H9 (cell line): ENCODE measurements around the gene MARCHF3. TPM values are rescaled to one million over a fixed set of nuclear protein-coding genes. Genes with fewer than 3 reads are reported as not detected.

ENCODE experiments used
- DNase-seq: peaks from one replicate; pipeline ENCODE4 v3.0.0-alpha.2; 2017
- H2AFZ ChIP-seq: one replicate; pipeline ENCODE4 v1.6.1; 2013; ENCODE audit warnings: mild to moderate bottlenecking, low read length, control low read depth, moderate library complexity
- H2AK5ac ChIP-seq: 2 replicates; pipeline ENCODE4 v1.6.1; 2013; ENCODE audit warnings: low read length, control low read depth, mixed read lengths; ENCODE audit not compliant: insufficient read length
- H2BK120ac ChIP-seq: one replicate; pipeline ENCODE4 v1.6.1; 2013; ENCODE audit warnings: low read depth, mild to moderate bottlenecking, low read length, control low read depth, inconsistent platforms; ENCODE audit not compliant: poor library complexity, severe bottlenecking
- H2BK12ac ChIP-seq: 2 replicates; pipeline ENCODE4 v1.6.1; 2013; ENCODE audit warnings: low read length, control low read depth, mixed read lengths, low read depth; ENCODE audit not compliant: insufficient read length
- H2BK15ac ChIP-seq: 2 replicates; pipeline ENCODE4 v1.6.1; 2013; ENCODE audit warnings: low read depth, low read length, control low read depth
- H2BK20ac ChIP-seq: one replicate; pipeline ENCODE4 v1.6.1; 2013; ENCODE audit warnings: low read depth, mild to moderate bottlenecking, low read length, control low read depth, inconsistent platforms; ENCODE audit not compliant: poor library complexity, severe bottlenecking
- H2BK5ac ChIP-seq: 2 replicates; pipeline ENCODE4 v1.6.1; 2013; ENCODE audit warnings: low read length, control low read depth, mixed read lengths; ENCODE audit not compliant: insufficient read length
- H3K14ac ChIP-seq: 2 replicates; pipeline ENCODE4 v1.6.1; 2013; ENCODE audit warnings: low read length, control low read depth; ENCODE audit not compliant: insufficient read depth
- H3K18ac ChIP-seq: 2 replicates; pipeline ENCODE4 v1.6.1; 2013; ENCODE audit warnings: low read depth, mild to moderate bottlenecking, mixed read lengths, low read length, control low read depth; ENCODE audit not compliant: insufficient read length
- H3K23ac ChIP-seq: 2 replicates; pipeline ENCODE4 v1.6.1; 2013; ENCODE audit warnings: low read length, control low read depth, mixed read lengths, low read depth; ENCODE audit not compliant: insufficient read length
- H3K23me2 ChIP-seq: 2 replicates; pipeline ENCODE4 v1.6.1; 2013; ENCODE audit warnings: low read depth, mild to moderate bottlenecking, mixed read lengths, low read length, control low read depth; ENCODE audit not compliant: insufficient read length, poor library complexity, severe bottlenecking
- H3K27ac ChIP-seq: 2 replicates; pipeline ENCODE4 v1.5.1; 2013; ENCODE audit warnings: low read length, control low read depth, mixed read lengths, low read depth; ENCODE audit not compliant: insufficient read length
- H3K27me3 ChIP-seq: 2 replicates; pipeline ENCODE4 v1.6.1; 2013; ENCODE audit warnings: low read length, control low read depth, inconsistent platforms; ENCODE audit not compliant: insufficient read depth
- H3K4ac ChIP-seq: 2 replicates; pipeline ENCODE4 v1.6.1; 2013; ENCODE audit warnings: low read depth, mild to moderate bottlenecking, control low read depth, inconsistent platforms, low read length, moderate library complexity
- H3K4me1 ChIP-seq: 2 replicates; pipeline ENCODE4 v1.6.1; 2013; ENCODE audit warnings: low read length, control low read depth, inconsistent platforms; ENCODE audit not compliant: insufficient read depth
- H3K4me2 ChIP-seq: 2 replicates; pipeline ENCODE4 v1.6.1; 2013; ENCODE audit warnings: low read length, control low read depth, mixed read lengths; ENCODE audit not compliant: insufficient read length, insufficient read depth
- H3K56ac ChIP-seq: 2 replicates; pipeline ENCODE4 v1.6.1; 2013; ENCODE audit warnings: low read depth, mild to moderate bottlenecking, mixed read lengths, low read length, control low read depth; ENCODE audit not compliant: insufficient read length
- H3K79me1 ChIP-seq: 2 replicates; pipeline ENCODE4 v1.6.1; 2013; ENCODE audit warnings: low read depth, mild to moderate bottlenecking, moderate library complexity, low read length, control low read depth, inconsistent platforms; ENCODE audit not compliant: insufficient read depth, poor library complexity, severe bottlenecking
- H3K79me2 ChIP-seq: 2 replicates; pipeline ENCODE4 v1.6.1; 2013; ENCODE audit warnings: low read length, control low read depth, inconsistent platforms; ENCODE audit not compliant: insufficient read depth
- H3K9ac ChIP-seq: 2 replicates; pipeline ENCODE4 v1.6.1; 2013; ENCODE audit warnings: low read length, control low read depth, mixed read lengths; ENCODE audit not compliant: insufficient read length; ENCODE audit errors: extremely low read depth
- H3K9me3 ChIP-seq: one replicate; pipeline ENCODE4 v1.6.1; 2013; ENCODE audit warnings: low read depth, low read length, inconsistent platforms; ENCODE audit not compliant: control insufficient read depth
- H3T11ph ChIP-seq: one replicate; pipeline ENCODE4 v1.6.1; 2013; ENCODE audit warnings: mild to moderate bottlenecking, low read length, control low read depth, inconsistent platforms
- H4K20me1 ChIP-seq: one replicate; pipeline ENCODE4 v1.6.1; 2013; ENCODE audit not compliant: control insufficient read depth, insufficient read length, insufficient read depth
- H4K5ac ChIP-seq: 2 replicates; pipeline ENCODE4 v1.6.1; 2013; ENCODE audit warnings: low read depth, mild to moderate bottlenecking, mixed read lengths, low read length, control low read depth; ENCODE audit not compliant: insufficient read length
- H4K8ac ChIP-seq: replicated peaks from 2 replicates; pipeline ENCODE4 v1.6.1; 2013; ENCODE audit warnings: low read length, control low read depth, mixed read lengths, low read depth; ENCODE audit not compliant: insufficient read length
- H4K91ac ChIP-seq: 2 replicates; pipeline ENCODE4 v1.6.1; 2013; ENCODE audit warnings: low read depth, mild to moderate bottlenecking, moderate library complexity, mixed read lengths, low read length, control low read depth; ENCODE audit not compliant: insufficient read length
- H3K27ac Mint-ChIP-seq, 3 experiments: 2 replicates in 2 of 3; 3 replicates in 1 of 3; pipeline ENCODE4 v1.8.0; 2020 to 2021; ENCODE audit warnings: mixed read lengths in 3 of 3, mild to moderate bottlenecking in 1 of 3, moderate library complexity in 1 of 3
- H3K27me3 Mint-ChIP-seq: 2 replicates; pipeline ENCODE4 v1.8.0; 2021; ENCODE audit warnings: low read depth, mild to moderate bottlenecking, moderate library complexity, mixed read lengths
- H3K36me3 Mint-ChIP-seq, 3 experiments: 2 replicates in 2 of 3; 3 replicates in 1 of 3; pipeline ENCODE4 v1.8.0; 2020 to 2021; ENCODE audit warnings: low read depth in 3 of 3, mixed read lengths in 3 of 3; ENCODE audit not compliant: insufficient read depth in 1 of 3
- H3K4me1 Mint-ChIP-seq, 2 experiments: 2 replicates each; pipeline ENCODE4 v1.8.0; 2020; ENCODE audit warnings: mixed read lengths in 2 of 2
- H3K4me3 Mint-ChIP-seq, 2 experiments: 2 replicates in 1 of 2; 3 replicates in 1 of 2; pipeline ENCODE4 v1.8.0; 2020 to 2021; ENCODE audit warnings: mild to moderate bottlenecking in 2 of 2, mixed read lengths in 2 of 2, moderate library complexity in 1 of 2
- H3K9me3 Mint-ChIP-seq, 2 experiments: 2 replicates in 1 of 2; 3 replicates in 1 of 2; pipeline ENCODE4 v1.8.0; 2020; ENCODE audit warnings: mild to moderate bottlenecking in 2 of 2, mixed read lengths in 2 of 2, moderate library complexity in 1 of 2
- CTCF ChIP-seq: fragments of 200-600 bp; sonication (generic); conservative IDR thresholded peaks from 3 replicates; pipeline ENCODE4 v1.8.0; 2021; ENCODE audit warnings: antibody characterized with exemption, mild to moderate bottlenecking
- WGBS: extraction: QIAGEN DNeasy Blood & Tissue Kit; methylation state at CpG from one replicate; pipeline ENCODE4 v1.1.7; 2013; ENCODE audit warnings: missing lambda C conversion rate, low lambda C conversion rate, mixed read lengths; ENCODE audit not compliant: insufficient read length; ENCODE audit errors: extremely low coverage; 5-methylcytosine and 5-hydroxymethylcytosine counted together
- total RNA-seq: library from RNA; stranded (reverse); gene quantifications from 2 replicates; pipeline ENCODE4 v1.2.1, GENCODE V29; 2021

Gene MARCHF3
- total RNA-seq, 1 experiment from 2014 or later = 17.7 TPM

DNA sequence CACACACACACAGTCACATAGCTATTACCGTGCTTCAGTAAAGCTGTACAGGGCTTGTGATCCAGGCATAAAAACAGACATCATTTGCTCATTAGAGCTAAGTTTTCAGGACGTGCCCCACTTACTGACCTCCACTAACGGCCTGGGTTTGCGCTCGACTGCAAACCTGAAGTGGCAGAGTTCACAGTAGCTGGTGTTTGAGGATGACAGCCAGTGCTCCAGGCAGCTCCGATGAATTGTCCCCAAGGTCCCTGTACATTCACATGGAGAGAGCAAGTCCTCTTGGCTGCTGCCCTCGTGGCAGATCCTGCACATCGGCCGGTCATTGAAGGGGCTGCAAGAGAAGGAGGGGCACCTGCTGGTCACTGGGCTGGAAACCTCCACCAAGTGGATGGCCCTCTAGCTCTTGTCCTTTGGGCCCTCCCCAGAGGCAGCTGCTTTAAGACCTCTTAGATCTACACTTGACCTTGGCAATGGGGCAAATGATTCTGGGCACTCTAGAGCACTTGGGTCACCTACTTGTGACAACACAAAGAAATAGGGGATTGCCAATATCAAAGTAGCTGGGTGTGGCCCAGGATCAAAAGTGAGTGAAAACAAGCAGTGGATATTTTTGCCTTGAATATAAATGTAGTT is 115.4 kb downstream of the MARCHF3 start:
- no peak overlapping the region for H3K4me2 ChIP-seq
- H3T11ph ChIP-seq = no peak overlapping the region
- H4K20me1 ChIP-seq = no peaks in the 10 kb centered on the region
- H2AK5ac ChIP-seq = no peak overlapping the region
- H2BK5ac ChIP-seq = no peak overlapping the region
- H3K79me1 ChIP-seq = no peaks in the 10 kb centered on the region
- Mint-ChIP-seq H3K27me3 (no peaks in the 10 kb centered on the region), H3K4me1 (peaks cover 12 to 21% of the 10 kb centered on the region in 2 experiments), H3K4me3 (no peak overlapping the region), H3K9me3 (peaks cover 15 to 18% of the 10 kb centered on the region in 2 experiments), H3K36me3 (peaks cover 24 to 31% (median 28%) of the 10 kb centered on the region in 3 experiments), H3K27ac (no peak overlapping the region)
- H3K18ac ChIP-seq = no peak overlapping the region
- no peaks in the 10 kb centered on the region for H3K4me1 ChIP-seq
- no peak overlapping the region for H3K23ac ChIP-seq
- no peak overlapping the region for H3K14ac ChIP-seq
- TF ChIP-seq CTCF = no peak
- no peaks in the 10 kb centered on the region for H3K79me2 ChIP-seq
- H3K4ac ChIP-seq = no peak overlapping the region
- H2BK15ac ChIP-seq = no peak overlapping the region
- no peak overlapping the region for H3K9ac ChIP-seq
- no peak overlapping the region for H2BK20ac ChIP-seq
- H4K91ac ChIP-seq = no peak overlapping the region
- no peak overlapping the region for H2BK12ac ChIP-seq
- H3K27me3 ChIP-seq = no peaks in the 10 kb centered on the region
- H3K9me3 ChIP-seq = peaks cover 6% of the 10 kb centered on the region
- no peaks in the 10 kb centered on the region for H3K23me2 ChIP-seq
- H3K27ac ChIP-seq = no peak overlapping the region
- no peak overlapping the region for H2AFZ ChIP-seq
- WGBS = no CpG with 5 or more reads among the region's 9 CpGs
- no peak overlapping the region for H3K56ac ChIP-seq
- DNase-seq = no peak
- H2BK120ac ChIP-seq = no peak overlapping the region
- no peak overlapping the region for H4K8ac ChIP-seq
- H4K5ac ChIP-seq = no peak overlapping the region
